NCI-H1436 (cell line): ENCODE results near the gene MPO.

ENCODE experiments used
- DNase-seq: peaks from one replicate; lab custom pipeline; 2025; lab: John Stamatoyannopoulos, UW

MPO gene

GRCh38 chr17:58307468-58308172 lies 26.9 kb upstream of the MPO start:
- DNase-seq, result no peak

- no peak for DNase-seq
These were observed 25.6 kb upstream of the MPO start for GRCh38 chr17:58306131-58306951.

- DNase-seq, result no peak
These were observed 24.9 kb upstream of the MPO start for GRCh38 chr17:58305626-58306025.

- no peak for DNase-seq
These were observed 24.2 kb upstream of the MPO start for GRCh38 chr17:58304750-58305486.

GRCh38 chr17:58303971-58304749 lies 23.4 kb upstream of the MPO start:
- DNase-seq, result peak; percentile 61

- no peak for DNase-seq
These were observed 22.3 kb upstream of the MPO start for GRCh38 chr17:58302919-58303585.

- DNase-seq, result no peak
These were observed 21.6 kb upstream of the MPO start for GRCh38 chr17:58302171-58302918.

- no peak for DNase-seq
These were observed 20.9 kb upstream of the MPO start for GRCh38 chr17:58301504-58302150.

- DNase-seq, result no peak
These were observed 19.6 kb upstream of the MPO start for GRCh38 chr17:58300336-58300735.

GRCh38 chr17:58294034-58294433 lies 13.3 kb upstream of the MPO start:
- no peak for DNase-seq

- no peak for DNase-seq
These were observed 10.5 kb upstream of the MPO start for GRCh38 chr17:58291246-58291645.

GRCh38 chr17:58289869-58290268 lies 9.1 kb upstream of the MPO start:
- no peak for DNase-seq

- DNase-seq, result no peak
These were observed 4.7 kb upstream of the MPO start for GRCh38 chr17:58285422-58285810.

GRCh38 chr17:58284613-58285421 lies 4.1 kb upstream of the MPO start:
- DNase-seq, result no peak

- no peak for DNase-seq
These were observed 3.2 kb upstream of the MPO start for GRCh38 chr17:58283674-58284612.

- no peak for DNase-seq
These were observed 1.7 kb upstream of the MPO start for GRCh38 chr17:58282442-58282841.

GRCh38 chr17:58281511-58282011 lies 826 bp upstream of the MPO start:
- no peak for DNase-seq
